Left hindlimb (tissue), 1 donor: Measurements from ENCODE around the gene ARHGEF10L.
A peak's percentile ranks its signal among the peaks of the same experiment; 100 is the strongest.
"Not testable (repeated sequence)": the region's sequence is repeated elsewhere in the genome, so short reads cannot be mapped to it uniquely, and the experiment has no call there.

Experiments
- DNase-seq: peaks from one replicate; pipeline ENCODE4 v3.0.0-alpha.2; 2018

ARHGEF10L gene

GRCh38 chr1:17721444-17721843 lies 181.9 kb downstream of the ARHGEF10L start:
- DNase-seq: no peak

GRCh38 chr1:17723684-17724083 lies 184.2 kb downstream of the ARHGEF10L start:
- no peak for DNase-seq

- DNase-seq: no peak
Observed at GRCh38 chr1:17724150-17724549, 184.7 kb downstream of the ARHGEF10L start.

- no peak for DNase-seq
Observed at GRCh38 chr1:17725084-17725719, 185.7 kb downstream of the ARHGEF10L start.

GRCh38 chr1:17725811-17726582 lies 186.5 kb downstream of the ARHGEF10L start:
- DNase-seq: no peak

- DNase-seq: no peak
Observed at GRCh38 chr1:17728123-17728712, 188.7 kb downstream of the ARHGEF10L start.

GRCh38 chr1:17729248-17729647 lies 189.8 kb downstream of the ARHGEF10L start:
- DNase-seq: no peak

- DNase-seq: no peak
Observed at GRCh38 chr1:17729909-17730308, 190.4 kb downstream of the ARHGEF10L start.

- no peak for DNase-seq
Observed at GRCh38 chr1:17731460-17731859, 192.0 kb downstream of the ARHGEF10L start.

GRCh38 chr1:17732475-17732874 lies 193.0 kb downstream of the ARHGEF10L start:
- no peak for DNase-seq

- DNase-seq: no peak
Observed at GRCh38 chr1:17733661-17734060, 194.2 kb downstream of the ARHGEF10L start.

- no peak for DNase-seq
Observed at GRCh38 chr1:17734609-17735008, 195.1 kb downstream of the ARHGEF10L start.

- no peak for DNase-seq
Observed at GRCh38 chr1:17735348-17735747, 195.8 kb downstream of the ARHGEF10L start.

- no peak for DNase-seq
Observed at GRCh38 chr1:17735793-17736192, 196.3 kb downstream of the ARHGEF10L start.

GRCh38 chr1:17736625-17737024 lies 197.1 kb downstream of the ARHGEF10L start:
- no peak for DNase-seq

- DNase-seq: no peak
Observed at GRCh38 chr1:17739050-17739449, 199.6 kb downstream of the ARHGEF10L start.

GRCh38 chr1:17741052-17741451 lies 201.6 kb downstream of the ARHGEF10L start:
- no peak for DNase-seq

GRCh38 chr1:17742583-17742982 lies 203.1 kb downstream of the ARHGEF10L start:
- peak; percentile 38 for DNase-seq

- DNase-seq: no peak
Observed at GRCh38 chr1:17743008-17743647, 203.6 kb downstream of the ARHGEF10L start.

GRCh38 chr1:17743925-17744324 lies 204.4 kb downstream of the ARHGEF10L start:
- DNase-seq: no peak

- DNase-seq: no peak
Observed at GRCh38 chr1:17744666-17745478, 205.4 kb downstream of the ARHGEF10L start.

GRCh38 chr1:17745479-17745955 lies 206.0 kb downstream of the ARHGEF10L start:
- DNase-seq: no peak

- DNase-seq: not testable (repeated sequence)
Observed at GRCh38 chr1:17746281-17746680, 206.8 kb downstream of the ARHGEF10L start.
